HepG2 (cell line): Measurements from ENCODE around the gene SMIM22.

Source experiments
- MAX ChIP-seq: IDR thresholded peaks from 2 replicates; pipeline ENCODE4 v1.6.1; 2012; ENCODE audit warnings: inconsistent platforms
- NAIF1 ChIP-seq: sonication (generic); formaldehyde crosslinking; IDR thresholded peaks from 2 replicates; pipeline ENCODE4 v1.5.0; 2020; ENCODE audit warnings: mild to moderate bottlenecking, missing genetic modification reagents, borderline replicate concordance
- NKX3-1 ChIP-seq: sonication (generic); formaldehyde crosslinking; IDR thresholded peaks from 2 replicates; pipeline ENCODE4 v1.5.0; 2020; ENCODE audit warnings: missing genetic modification reagents
- RBAK ChIP-seq: sonication (generic); formaldehyde crosslinking; IDR thresholded peaks from 2 replicates; pipeline ENCODE4 v1.5.1; 2020; ENCODE audit warnings: mild to moderate bottlenecking, missing genetic modification reagents
- RELA ChIP-seq: sonication (generic); formaldehyde crosslinking; IDR thresholded peaks from 2 replicates; pipeline ENCODE4 v1.4.0; 2020; ENCODE audit warnings: missing genetic modification reagents
- ZMAT5 ChIP-seq: sonication (generic); formaldehyde crosslinking; IDR thresholded peaks from 2 replicates; pipeline ENCODE4 v1.5.0; 2020; ENCODE audit warnings: mild to moderate bottlenecking, low read depth, missing genetic modification reagents, borderline replicate concordance
- ZNF570 ChIP-seq: sonication (generic); formaldehyde crosslinking; IDR thresholded peaks from 2 replicates; pipeline ENCODE4 v1.4.0; 2020; ENCODE audit warnings: mild to moderate bottlenecking, missing genetic modification reagents, borderline replicate concordance
- ZNF619 ChIP-seq: sonication (generic); formaldehyde crosslinking; IDR thresholded peaks from 2 replicates; pipeline ENCODE4 v1.4.0; 2020; ENCODE audit warnings: mild to moderate bottlenecking, missing genetic modification reagents

GRCh38 chr16:4777339-4778049 is 17.7 kb upstream of the SMIM22 start:
- TF ChIP-seq MAX (no peak), NKX3-1 (CRISPR knock-in tag) (no peak), ZMAT5 (CRISPR knock-in tag) (no peak), RBAK (CRISPR knock-in tag) (no peak), ZNF619 (no peak), NAIF1 (CRISPR knock-in tag) (no peak), ZNF570 (CRISPR knock-in tag) (no peak), RELA (no peak)
